Measurements from ENCODE around the gene RPGRIP1L.

DNA sequence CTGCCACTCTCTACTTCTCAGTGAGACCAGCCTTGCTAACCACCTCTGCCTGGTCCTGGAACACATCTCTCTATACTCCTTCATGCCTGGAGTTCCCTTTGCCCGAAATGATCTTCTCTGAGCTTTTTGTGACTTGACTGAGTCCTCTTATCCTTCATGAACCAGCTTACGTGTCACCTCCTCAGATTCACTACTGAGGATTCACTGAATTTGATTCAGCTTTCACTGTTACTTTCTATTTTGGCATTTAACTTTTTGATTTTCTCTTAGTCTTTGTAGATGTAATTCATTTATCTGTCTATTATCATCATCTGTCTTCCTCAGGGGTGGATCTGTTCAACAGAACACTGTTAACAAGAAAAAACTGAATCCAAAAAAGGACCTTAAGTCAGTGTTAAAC, 95.6 kb downstream of the RPGRIP1L start:
- TF ChIP-seq EZH2 (IDR thresholded peaks at IDR 0.05; ENCODE audit: borderline replicate concordance, insufficient read depth, low read depth, low read length, poor library complexity, severe bottlenecking), result no peak
- TF ChIP-seq, protein P1, sequence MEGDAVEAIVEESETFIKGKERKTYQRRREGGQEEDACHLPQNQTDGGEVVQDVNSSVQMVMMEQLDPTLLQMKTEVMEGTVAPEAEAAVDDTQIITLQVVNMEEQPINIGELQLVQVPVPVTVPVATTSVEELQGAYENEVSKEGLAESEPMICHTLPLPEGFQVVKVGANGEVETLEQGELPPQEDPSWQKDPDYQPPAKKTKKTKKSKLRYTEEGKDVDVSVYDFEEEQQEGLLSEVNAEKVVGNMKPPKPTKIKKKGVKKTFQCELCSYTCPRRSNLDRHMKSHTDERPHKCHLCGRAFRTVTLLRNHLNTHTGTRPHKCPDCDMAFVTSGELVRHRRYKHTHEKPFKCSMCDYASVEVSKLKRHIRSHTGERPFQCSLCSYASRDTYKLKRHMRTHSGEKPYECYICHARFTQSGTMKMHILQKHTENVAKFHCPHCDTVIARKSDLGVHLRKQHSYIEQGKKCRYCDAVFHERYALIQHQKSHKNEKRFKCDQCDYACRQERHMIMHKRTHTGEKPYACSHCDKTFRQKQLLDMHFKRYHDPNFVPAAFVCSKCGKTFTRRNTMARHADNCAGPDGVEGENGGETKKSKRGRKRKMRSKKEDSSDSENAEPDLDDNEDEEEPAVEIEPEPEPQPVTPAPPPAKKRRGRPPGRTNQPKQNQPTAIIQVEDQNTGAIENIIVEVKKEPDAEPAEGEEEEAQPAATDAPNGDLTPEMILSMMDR (IDR thresholded peaks at IDR 0.05), result no peak
